ENCODE measurements around the gene PPARG.

DNA sequence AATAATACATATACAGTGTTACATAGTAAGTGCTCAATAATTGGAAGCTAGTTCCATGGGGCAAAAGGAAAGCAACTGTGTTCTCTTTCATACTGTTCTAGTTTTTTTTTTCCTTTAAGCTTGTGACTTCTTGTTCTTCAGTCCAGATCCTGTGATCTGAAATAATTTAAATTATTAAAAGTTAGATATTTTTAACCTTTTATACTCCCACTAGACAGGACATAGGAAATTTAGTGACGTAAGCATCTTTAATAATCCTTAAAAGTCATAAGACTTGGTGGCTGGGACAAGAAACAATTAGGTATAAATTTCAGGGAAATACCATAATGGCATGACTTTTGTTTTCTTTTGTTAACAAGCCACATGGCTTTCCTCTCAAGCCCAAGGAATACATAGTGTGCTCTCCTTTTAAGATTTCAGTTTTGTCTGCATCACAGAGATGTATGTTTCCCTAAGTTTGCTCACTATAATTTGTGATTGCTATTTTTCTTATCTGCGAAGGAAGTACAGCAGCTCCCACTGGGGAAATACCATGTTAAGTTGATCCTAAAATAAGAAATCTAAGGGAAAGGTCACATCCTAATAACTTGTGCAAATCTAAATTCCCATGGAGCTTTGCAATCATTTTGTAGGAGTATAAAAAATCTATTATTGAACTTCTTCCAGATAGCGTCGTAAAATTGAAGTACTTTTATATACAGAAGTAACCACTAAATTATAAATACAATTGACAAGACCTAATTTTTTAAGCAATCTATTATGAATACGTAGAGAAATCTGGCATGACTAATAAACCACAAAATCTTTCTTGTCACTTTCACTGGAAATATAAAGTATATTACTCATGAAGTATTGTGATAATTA lies 30.1 kb downstream of the PPARG start:
- TF ChIP-seq, protein P1, sequence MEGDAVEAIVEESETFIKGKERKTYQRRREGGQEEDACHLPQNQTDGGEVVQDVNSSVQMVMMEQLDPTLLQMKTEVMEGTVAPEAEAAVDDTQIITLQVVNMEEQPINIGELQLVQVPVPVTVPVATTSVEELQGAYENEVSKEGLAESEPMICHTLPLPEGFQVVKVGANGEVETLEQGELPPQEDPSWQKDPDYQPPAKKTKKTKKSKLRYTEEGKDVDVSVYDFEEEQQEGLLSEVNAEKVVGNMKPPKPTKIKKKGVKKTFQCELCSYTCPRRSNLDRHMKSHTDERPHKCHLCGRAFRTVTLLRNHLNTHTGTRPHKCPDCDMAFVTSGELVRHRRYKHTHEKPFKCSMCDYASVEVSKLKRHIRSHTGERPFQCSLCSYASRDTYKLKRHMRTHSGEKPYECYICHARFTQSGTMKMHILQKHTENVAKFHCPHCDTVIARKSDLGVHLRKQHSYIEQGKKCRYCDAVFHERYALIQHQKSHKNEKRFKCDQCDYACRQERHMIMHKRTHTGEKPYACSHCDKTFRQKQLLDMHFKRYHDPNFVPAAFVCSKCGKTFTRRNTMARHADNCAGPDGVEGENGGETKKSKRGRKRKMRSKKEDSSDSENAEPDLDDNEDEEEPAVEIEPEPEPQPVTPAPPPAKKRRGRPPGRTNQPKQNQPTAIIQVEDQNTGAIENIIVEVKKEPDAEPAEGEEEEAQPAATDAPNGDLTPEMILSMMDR (IDR thresholded peaks at IDR 0.05) = no peak
- TF ChIP-seq POLR2A (IDR thresholded peaks at IDR 0.05) = no peak
